HCT116 (cell line): ENCODE measurements around the gene KAT14. TPM values are rescaled to one million over a fixed set of nuclear protein-coding genes. Genes with fewer than 3 reads are reported as not detected.

Source experiments
- ATAC-seq: fragments of 200-7000 bp; cut with Tn5 transposase; 2 replicates; pipeline ENCODE4 v1.9.1; 2020; ENCODE audit warnings: mild to moderate bottlenecking, moderate library complexity
- BruUV-seq: library from RNA; stranded (reverse); fragments of 400-500 nt; replicated peaks from 2 replicates; lab custom pipeline; 2021; lab: Mats Ljungman, UMichigan
- CTCF ChIA-PET: fragments of 300-600 bp; sonication (Branson Sonifier 250); formaldehyde crosslinking; loops from one replicate; lab custom pipeline; 2021; ENCODE audit warnings: antibody characterized with exemption; lab: Charles Lee
- POLR2A ChIA-PET: fragments of 300-600, 350-600 bp; sonication (Branson Sonifier 250); formaldehyde crosslinking; loops from one replicate; lab custom pipeline; 2021; ENCODE audit warnings: antibody characterized with exemption; lab: Charles Lee
- RAD21 ChIA-PET, 2 experiments: fragments of 300-600 bp; sonication (Branson Sonifier 250); formaldehyde crosslinking; loops; one replicate each; lab custom pipeline; 2023; ENCODE audit warnings: low total read pairs in 2 of 2; ENCODE audit not compliant: uncharacterized antibody in 2 of 2, unreplicated experiment in 2 of 2, low non-redundant PET in 1 of 2; lab: Charles Lee
- DNase-seq: peaks from one replicate; pipeline ENCODE4 v3.0.0-alpha.2; 2010; ENCODE audit warnings: low read depth, low spot score
- H2AFZ ChIP-seq: fragments of 200-600 bp; shearing (Covaris generic), sonication (generic); 2 replicates; pipeline ENCODE4 v1.6.1; 2017; ENCODE audit warnings: low read depth, mixed run types, mixed read lengths, antibody characterized with exemption, low read length; ENCODE audit not compliant: poor library complexity, severe bottlenecking
- H3K27ac ChIP-seq: 2 replicates; pipeline ENCODE4 v1.5.1; 2012; ENCODE audit warnings: low read depth, low read length
- H3K27me3 ChIP-seq: fragments of 200-600 bp; sonication (generic); 2 replicates; pipeline ENCODE4 v1.6.1; 2016; ENCODE audit warnings: mixed run types, low read length, mixed read lengths; ENCODE audit not compliant: insufficient read depth
- H3K36me3 ChIP-seq, 2 experiments: fragments of 200-500 bp in 1 of 2; fragments of 200-600 bp in 1 of 2; sonication (Bioruptor generic) in 1 of 2; sonication (generic) in 1 of 2; 2 replicates each; pipeline versions ENCODE4 v1.5.1 to v1.6.1; 2014 to 2016; ENCODE audit warnings: low read length in 2 of 2, inconsistent platforms in 1 of 2, mixed read lengths in 1 of 2, mixed run types in 1 of 2; ENCODE audit not compliant: insufficient read depth in 2 of 2, control insufficient read depth in 1 of 2
- H3K4me1 ChIP-seq, 2 experiments: fragments of 200-600 bp in 1 of 2; sonication (generic) in 1 of 2; 2 replicates each; pipeline versions ENCODE4 v1.5.1 to v1.6.1; 2012 to 2017; ENCODE audit warnings: low read length in 2 of 2, inconsistent platforms in 1 of 2, mild to moderate bottlenecking in 1 of 2, mixed read lengths in 1 of 2, mixed run types in 1 of 2, moderate library complexity in 1 of 2; ENCODE audit not compliant: insufficient read depth in 2 of 2, control insufficient read depth in 1 of 2
- H3K4me2 ChIP-seq: fragments of 200-600 bp; sonication (generic); 2 replicates; pipeline ENCODE4 v1.6.1; 2017; ENCODE audit warnings: mixed run types, low read length, mixed read lengths
- H3K4me3 ChIP-seq, 2 experiments: fragments of 200-600 bp in 1 of 2; sonication (generic) in 1 of 2; replicated peaks in 1 of 2; 2 replicates each; pipeline ENCODE4 v1.5.1; 2011 to 2016; ENCODE audit warnings: low read length in 2 of 2, control low read depth in 1 of 2, low read depth in 1 of 2, mild to moderate bottlenecking in 1 of 2, mixed read lengths in 1 of 2, mixed run types in 1 of 2
- H3K79me2 ChIP-seq: fragments of 200-600 bp; sonication (generic); 2 replicates; pipeline ENCODE4 v1.6.1; 2017; ENCODE audit warnings: mild to moderate bottlenecking, mixed run types, low read length, moderate library complexity, mixed read lengths; ENCODE audit not compliant: insufficient read depth
- H3K9ac ChIP-seq: fragments of 200-600 bp; sonication (generic); 2 replicates; pipeline ENCODE4 v1.6.1; 2016; ENCODE audit warnings: low read length, mixed read lengths
- H3K9me2 ChIP-seq: fragments of 200-600 bp; sonication (generic), shearing (Covaris generic); 2 replicates; pipeline ENCODE4 v1.6.1; 2017; ENCODE audit warnings: mixed run types, mild to moderate bottlenecking, moderate library complexity; ENCODE audit not compliant: insufficient read depth
- H3K9me3 ChIP-seq, 2 experiments: fragments of 200-500 bp in 1 of 2; fragments of 200-600 bp in 1 of 2; sonication (Bioruptor generic) in 1 of 2; sonication (generic) in 1 of 2; 2 replicates each; pipeline ENCODE4 v1.6.1; 2014 to 2017; ENCODE audit warnings: low read length in 2 of 2, mixed read lengths in 2 of 2, inconsistent platforms in 1 of 2, low read depth in 1 of 2, mild to moderate bottlenecking in 1 of 2, mixed run types in 1 of 2, moderate library complexity in 1 of 2; ENCODE audit not compliant: control insufficient read depth in 1 of 2, insufficient read depth in 1 of 2
- H4K20me1 ChIP-seq: fragments of 200-600 bp; sonication (generic), shearing (Covaris generic); 2 replicates; pipeline ENCODE4 v1.6.1; 2017; ENCODE audit warnings: mixed run types, mild to moderate bottlenecking, moderate library complexity; ENCODE audit not compliant: insufficient read depth
- JUND ChIP-seq: IDR thresholded peaks from 2 replicates; pipeline ENCODE4 v1.6.1; 2012
- POLR2AphosphoS5 ChIP-seq: IDR thresholded peaks from 2 replicates; pipeline ENCODE4 v1.6.1; 2011; ENCODE audit warnings: mild to moderate bottlenecking, low read depth, low read length, moderate library complexity
- TCF7L2 ChIP-seq: IDR thresholded peaks from 2 replicates; pipeline ENCODE4 v1.7.0; 2011; ENCODE audit warnings: borderline replicate concordance, inconsistent platforms; ENCODE audit not compliant: insufficient read depth, insufficient read length; ENCODE audit errors: extremely low read depth
- ZFX ChIP-seq: fragments of 450-650 bp; IDR thresholded peaks from 2 replicates; pipeline ENCODE4 v1.6.1; 2017
- ZNF274 ChIP-seq: fragments of 200-500 bp; sonication (Bioruptor generic); IDR thresholded peaks from 2 replicates; pipeline ENCODE4 v1.6.1; 2014; ENCODE audit warnings: mild to moderate bottlenecking, low read depth, low read length, inconsistent platforms
- intact Hi-C: fragments of 100-400 bp; cut with micrococcal nuclease; formaldehyde crosslinking; loops from 2 replicates; pipeline ENCODE4 v1.10.0; 2022
- total RNA-seq: library from RNA; stranded (reverse); gene quantifications from one replicate; pipeline ENCODE4 v1.2.1, GENCODE V29; 2021; ENCODE audit not compliant: unreplicated experiment
- TF ChIP-seq, protein P1 (sequence below): IDR thresholded peaks from 2 replicates; pipeline ENCODE4 v1.6.1; 2011; ENCODE audit warnings: mild to moderate bottlenecking, low read length, moderate library complexity; ENCODE audit not compliant: insufficient replicate concordance; ENCODE audit errors: extremely low read depth

The KAT14 gene
- total RNA-seq, 1 experiment from 2014 or later, result 11.4 TPM

DNA sequence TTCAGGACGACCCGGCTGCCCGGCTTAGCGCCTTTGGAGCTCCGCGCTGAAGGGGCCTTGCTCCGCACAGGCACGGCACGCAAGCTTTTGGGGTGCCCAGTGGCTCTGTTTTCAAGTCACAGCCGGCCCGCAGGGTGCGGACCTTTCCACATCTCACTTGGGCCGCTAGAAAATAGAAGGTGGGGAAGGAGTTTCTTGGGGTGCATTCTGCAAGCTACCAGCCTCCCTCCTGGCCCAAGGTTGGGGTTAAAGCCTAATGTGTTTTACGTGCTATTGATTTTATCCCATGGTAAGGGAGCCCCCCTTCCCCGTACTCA lies 561 bp downstream of the KAT14 start:
- TF ChIP-seq TCF7L2 (no peak), ZFX (0 out of 2 replicates have a peak, but pooled peaks have one; percentile 87)
- ChIA-PET RAD21 (no interaction called here), POLR2A (no interaction called here), CTCF (no interaction called here)
- Histone ChIP-seq H3K27ac (peak overlapping the region; percentile 93), H3K9me3 (no peaks in the 10 kb centered on the region), H3K9ac (peak overlapping the region; percentile 94), H3K27me3 (no peaks in the 10 kb centered on the region), H3K4me2 (peak overlapping the region; percentile 85), H2AFZ (no peak overlapping the region), H3K4me3 (peak overlapping the region; percentile 78 to 91), H3K36me3 (peaks cover 3 to 6% of the 10 kb centered on the region in 2 experiments; a peak in 1 of 4 replicates), H3K79me2 (peaks cover 32% of the 10 kb centered on the region), H4K20me1 (no peaks in the 10 kb centered on the region), H3K9me2 (no peaks in the 10 kb centered on the region), H3K4me1 (peaks cover 7 to 12% of the 10 kb centered on the region in 2 experiments)
- intact Hi-C loops, result loop anchor here (5.0 kb wide), 1 partner anchor 139 kb away; no protein-coding TSS in a partner anchor
- ATAC-seq, result peak; percentile 62; the same call in 1 of the 2 replicates
- no peak for DNase-seq
- no TSS peak for BruUV-seq

DNA sequence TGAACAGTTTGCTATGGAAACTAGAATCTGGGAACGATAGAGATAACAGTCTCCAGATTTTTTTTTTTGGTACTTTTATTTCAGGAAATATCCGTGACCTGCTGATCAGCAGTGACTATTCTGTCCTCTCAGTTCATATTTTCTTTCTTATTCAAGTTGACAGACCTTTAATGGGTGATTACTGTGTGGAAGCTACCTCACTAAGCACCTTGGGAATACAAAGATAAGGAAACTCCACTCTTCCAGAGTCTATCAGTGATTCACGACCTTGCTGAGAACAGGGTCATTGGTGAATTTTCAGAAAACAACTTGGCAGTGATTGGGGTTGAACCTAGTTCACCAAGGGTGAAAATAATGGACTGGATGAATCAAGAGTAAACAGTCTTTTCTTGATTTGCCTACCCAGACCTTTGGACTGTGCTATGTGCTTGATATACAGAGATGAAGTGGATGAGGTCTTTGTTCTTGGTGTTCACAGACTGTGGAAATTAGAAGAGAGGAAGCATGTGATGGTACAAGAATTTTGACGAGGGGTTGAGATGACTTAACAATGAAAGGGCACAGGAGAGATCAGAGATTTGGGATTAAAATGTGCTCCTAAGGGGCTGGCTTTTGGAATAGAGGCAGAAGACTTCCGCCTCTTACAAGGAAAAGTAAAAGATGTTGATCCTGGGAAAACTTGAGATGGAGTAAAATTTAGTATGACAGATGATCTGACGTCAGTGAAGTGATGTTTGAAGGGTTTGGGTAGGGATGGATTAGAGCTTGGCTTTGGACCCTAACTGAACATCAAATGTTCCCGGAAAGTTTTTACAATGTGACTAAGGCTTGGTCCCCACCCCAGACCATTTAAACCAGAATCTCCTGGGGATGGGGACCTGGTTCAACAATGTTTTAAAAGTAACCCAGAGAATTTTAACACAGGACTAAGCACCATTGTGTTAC lies 1.2 kb downstream of the KAT14 start:
- Histone ChIP-seq H3K9ac (peak overlapping the region; percentile 94), H3K36me3 (peaks cover 3 to 6% of the 10 kb centered on the region in 2 experiments; a peak in 1 of 4 replicates), H2AFZ (no peak overlapping the region), H3K27ac (peak overlapping the region; percentile 93), H3K4me3 (peak overlapping the region; percentile 78 to 91), H3K9me2 (no peaks in the 10 kb centered on the region), H4K20me1 (no peaks in the 10 kb centered on the region), H3K9me3 (no peaks in the 10 kb centered on the region), H3K4me2 (peak overlapping the region; percentile 85), H3K79me2 (peaks cover 32% of the 10 kb centered on the region), H3K4me1 (peaks cover 10 to 15% of the 10 kb centered on the region in 2 experiments), H3K27me3 (no peaks in the 10 kb centered on the region)
- no peak for ATAC-seq
- ChIA-PET RAD21 (no interaction called here), POLR2A (no interaction called here), CTCF (no interaction called here)
- TF ChIP-seq JUND (no peak), ZNF274 (no peak), POLR2AphosphoS5 (no peak)
- TF ChIP-seq, protein P1, sequence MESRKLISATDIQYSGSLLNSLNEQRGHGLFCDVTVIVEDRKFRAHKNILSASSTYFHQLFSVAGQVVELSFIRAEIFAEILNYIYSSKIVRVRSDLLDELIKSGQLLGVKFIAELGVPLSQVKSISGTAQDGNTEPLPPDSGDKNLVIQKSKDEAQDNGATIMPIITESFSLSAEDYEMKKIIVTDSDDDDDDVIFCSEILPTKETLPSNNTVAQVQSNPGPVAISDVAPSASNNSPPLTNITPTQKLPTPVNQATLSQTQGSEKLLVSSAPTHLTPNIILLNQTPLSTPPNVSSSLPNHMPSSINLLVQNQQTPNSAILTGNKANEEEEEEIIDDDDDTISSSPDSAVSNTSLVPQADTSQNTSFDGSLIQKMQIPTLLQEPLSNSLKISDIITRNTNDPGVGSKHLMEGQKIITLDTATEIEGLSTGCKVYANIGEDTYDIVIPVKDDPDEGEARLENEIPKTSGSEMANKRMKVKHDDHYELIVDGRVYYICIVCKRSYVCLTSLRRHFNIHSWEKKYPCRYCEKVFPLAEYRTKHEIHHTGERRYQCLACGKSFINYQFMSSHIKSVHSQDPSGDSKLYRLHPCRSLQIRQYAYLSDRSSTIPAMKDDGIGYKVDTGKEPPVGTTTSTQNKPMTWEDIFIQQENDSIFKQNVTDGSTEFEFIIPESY, result no peak
- intact Hi-C loops, result loop anchor here (5.0 kb wide), 1 partner anchor 138 kb away; no protein-coding TSS in a partner anchor
- TSS peak; percentile 75 for BruUV-seq
- no peak for DNase-seq
